GM12878 (cell line): Measurements from ENCODE around the gene NR2F1-AS1. TPM values are rescaled to one million over a fixed set of nuclear protein-coding genes. Genes with fewer than 3 reads are reported as not detected.

Experiments used
- ATAC-seq: fragments of 200-7000 bp; cut with Tn5 transposase; 3 replicates; pipeline ENCODE4 v1.9.1; 2020; ENCODE audit warnings: mild to moderate bottlenecking, moderate library complexity
- BruUV-seq: library from RNA; stranded (reverse); fragments of 400-500 nt; replicated peaks from 2 replicates; lab custom pipeline; 2021; lab: Mats Ljungman, UMichigan
- CTCF ChIA-PET: fragments of 300-600 bp; sonication (Branson Sonifier 250); formaldehyde crosslinking; extraction: SDS; loops from one replicate; lab custom pipeline; 2021; ENCODE audit warnings: inconsistent platforms; lab: Yijun Ruan, JAX
- POLR2A ChIA-PET: fragments of 350-600 bp; formaldehyde crosslinking; extraction: SDS; loops from one replicate; lab custom pipeline; 2021; ENCODE audit warnings: inconsistent platforms; lab: Charles Lee
- RAD21 ChIA-PET: fragments of 300-600 bp; sonication (Branson Sonifier 250); formaldehyde crosslinking; loops from one replicate; lab custom pipeline; 2023; ENCODE audit warnings: antibody characterized with exemption; ENCODE audit not compliant: unreplicated experiment; lab: Charles Lee
- SMC1A ChIA-PET: fragments of 300-600 bp; sonication (Branson Sonifier 250); formaldehyde crosslinking; loops from one replicate; lab custom pipeline; 2023; ENCODE audit not compliant: unreplicated experiment, uncharacterized antibody; lab: Charles Lee
- DNase-seq: peaks from one replicate; pipeline ENCODE4 v3.0.0-alpha.2; 2011; ENCODE audit warnings: low read depth, low spot score
- FAIRE-seq: peaks from 3 replicates; lab custom pipeline; 2011; peaks lifted over from hg19 to GRCh38; lab: Jason Lieb, UNC
- H2AFZ ChIP-seq: 2 replicates; pipeline ENCODE4 v1.6.0; 2011; ENCODE audit warnings: low read depth, low read length, control low read depth; ENCODE audit not compliant: control insufficient read depth
- H3K27ac ChIP-seq: 2 replicates; pipeline ENCODE4 v1.5.1; 2011; ENCODE audit warnings: control low read depth; ENCODE audit not compliant: control insufficient read depth, insufficient read depth
- H3K27me3 ChIP-seq, 2 experiments: replicated peaks in 1 of 2; 2 replicates each; pipeline versions ENCODE4 v1.6.0 to v1.6.1; 2011; ENCODE audit warnings: low read length in 1 of 2; ENCODE audit not compliant: control insufficient read depth in 2 of 2, insufficient read depth in 2 of 2
- H3K36me3 ChIP-seq, 2 experiments: 2 replicates each; pipeline ENCODE4 v1.5.1; 2011; ENCODE audit warnings: low read length in 1 of 2; ENCODE audit not compliant: control insufficient read depth in 2 of 2, insufficient read depth in 2 of 2
- H3K4me1 ChIP-seq: 2 replicates; pipeline ENCODE4 v1.6.1; 2011; ENCODE audit warnings: mild to moderate bottlenecking, low read length, moderate library complexity, mixed read lengths; ENCODE audit not compliant: control insufficient read depth, insufficient read depth
- H3K4me2 ChIP-seq: 2 replicates; pipeline ENCODE4 v1.6.0; 2011; ENCODE audit warnings: control low read depth; ENCODE audit not compliant: control insufficient read depth, insufficient read depth
- H3K4me3 ChIP-seq: fragments of 200-600 bp; sonication (generic); 2 replicates; pipeline ENCODE4 v1.5.1; 2016
- H3K79me2 ChIP-seq: 2 replicates; pipeline ENCODE4 v1.6.0; 2011; ENCODE audit warnings: low read length; ENCODE audit not compliant: control insufficient read depth, insufficient read depth
- H3K9ac ChIP-seq: 2 replicates; pipeline ENCODE4 v1.8.0; 2011; ENCODE audit warnings: low read length, control low read depth, mixed read lengths; ENCODE audit not compliant: control insufficient read depth, insufficient read depth
- H3K9me3 ChIP-seq: replicated peaks from 3 replicates; pipeline ENCODE4 v1.5.1; 2011; ENCODE audit warnings: mild to moderate bottlenecking, low read length; ENCODE audit not compliant: control insufficient read depth, insufficient read depth
- H4K20me1 ChIP-seq: 2 replicates; pipeline ENCODE4 v1.6.0; 2011; ENCODE audit not compliant: control insufficient read depth, insufficient read depth
- BCL11A ChIP-seq: IDR thresholded peaks from 2 replicates; pipeline ENCODE4 v1.6.1; 2011; ENCODE audit warnings: low read depth, low read length
- BRCA1 ChIP-seq: IDR thresholded peaks from 2 replicates; pipeline ENCODE4 v1.6.1; 2011; ENCODE audit warnings: low read depth, low read length, improper control_type of control experiment
- IRF4 ChIP-seq: IDR thresholded peaks from 2 replicates; pipeline ENCODE4 v1.6.1; 2011; ENCODE audit warnings: low read depth, low read length
- MXI1 ChIP-seq: fragments of 150-350 bp; IDR thresholded peaks from 2 replicates; pipeline ENCODE4 v1.6.1; 2011; ENCODE audit warnings: low read depth, mild to moderate bottlenecking, inconsistent platforms, low read length, improper control_type of control experiment
- MYC ChIP-seq: IDR thresholded peaks from 2 replicates; pipeline ENCODE4 v1.6.1; 2011; ENCODE audit warnings: mild to moderate bottlenecking, low read length, moderate library complexity, inconsistent platforms; ENCODE audit not compliant: insufficient read depth, insufficient replicate concordance, insufficient read length, severe bottlenecking
- PAX8 ChIP-seq: fragments of 450-650 bp; IDR thresholded peaks from 2 replicates; pipeline ENCODE4 v1.6.1; 2017; ENCODE audit warnings: mild to moderate bottlenecking, moderate library complexity
- POLR2AphosphoS2 ChIP-seq: IDR thresholded peaks from 2 replicates; pipeline ENCODE4 v1.6.1; 2011; ENCODE audit warnings: low read depth, mild to moderate bottlenecking, low read length, improper control_type of control experiment, moderate library complexity
- RAD21 ChIP-seq: IDR thresholded peaks from 2 replicates; pipeline ENCODE4 v1.6.1; 2011; ENCODE audit warnings: mild to moderate bottlenecking, low read depth, low read length, moderate library complexity; ENCODE audit not compliant: insufficient read depth
- YBX1 ChIP-seq: fragments of 450-650 bp; IDR thresholded peaks from 2 replicates; pipeline ENCODE4 v1.6.1; 2016; ENCODE audit warnings: antibody characterized with exemption
- ZNF622 ChIP-seq: fragments of 450-650 bp; IDR thresholded peaks from 2 replicates; pipeline ENCODE4 v1.6.1; 2017; ENCODE audit warnings: mild to moderate bottlenecking, inconsistent platforms
- WGBS: methylation state at CpG from one replicate; pipeline ENCODE4 v1.1.6; 2016; ENCODE audit warnings: low lambda C conversion rate; ENCODE audit not compliant: insufficient replicate concordance, insufficient coverage; ENCODE audit errors: missing lambda C conversion rate; 5-methylcytosine and 5-hydroxymethylcytosine counted together
- in situ Hi-C: fragments of 300-500 bp; cut with MboI; formaldehyde crosslinking; loops from 9 replicates; pipeline ENCODE4 v1.14.3; 2018; ENCODE audit warnings: mixed read lengths
- intact Hi-C: fragments of 100-400 bp; cut with micrococcal nuclease; formaldehyde crosslinking; loops from one replicate; pipeline ENCODE4 v1.14.2; 2022; ENCODE audit not compliant: unreplicated experiment
- polyA plus RNA-seq, 11 experiments: library from polyadenylated mRNA; depleted of rRNA in 4 of 11; unstranded in 6 of 11; stranded (reverse) in 5 of 11; fragments of >200 nt; fragmentation: Nextera tagmentation in 4 of 11; fragmentation: Illumina TruSeq in 1 of 11; extraction: Ambion mirVana in 4 of 11; extraction: Trizol in 1 of 11; gene quantifications; 1 replicate in 1 of 11; 2 replicates in 10 of 11; pipeline versions ENCODE4 v1.2.1 to v1.2.3, GENCODE V29; 2011 to 2016; ENCODE audit warnings: inconsistent platforms in 2 of 11, missing spikeins in 2 of 11, low read depth in 1 of 11
- total RNA-seq, 4 experiments: library from RNA; depleted of rRNA in 3 of 4; stranded (reverse); fragments of >200 nt in 3 of 4; fragmentation: Illumina TruSeq in 1 of 4; extraction: Trizol in 1 of 4; gene quantifications; 2 replicates each; pipeline versions ENCODE4 v1.2.1 to v1.2.3, GENCODE V29; 2013 to 2021
- TF ChIP-seq, protein P1 (sequence below): IDR thresholded peaks from 2 replicates; pipeline ENCODE4 v1.6.1; 2012; ENCODE audit warnings: improper control_type of control experiment, low read depth, low read length; ENCODE audit not compliant: insufficient replicate concordance
- TF ChIP-seq, protein P2 (sequence below): fragments of 450-650 bp; IDR thresholded peaks from 2 replicates; pipeline ENCODE4 v1.6.1; 2018; ENCODE audit warnings: borderline replicate concordance, mild to moderate bottlenecking; ENCODE audit not compliant: partially characterized antibody

The NR2F1-AS1 gene
- total and polyA plus RNA-seq, 10 of the 15 experiments (the other 5 are each of a cell fraction or from before 2014, with no cell fraction given) = 0.11 to 0.85 (median 0.27) TPM

DNA sequence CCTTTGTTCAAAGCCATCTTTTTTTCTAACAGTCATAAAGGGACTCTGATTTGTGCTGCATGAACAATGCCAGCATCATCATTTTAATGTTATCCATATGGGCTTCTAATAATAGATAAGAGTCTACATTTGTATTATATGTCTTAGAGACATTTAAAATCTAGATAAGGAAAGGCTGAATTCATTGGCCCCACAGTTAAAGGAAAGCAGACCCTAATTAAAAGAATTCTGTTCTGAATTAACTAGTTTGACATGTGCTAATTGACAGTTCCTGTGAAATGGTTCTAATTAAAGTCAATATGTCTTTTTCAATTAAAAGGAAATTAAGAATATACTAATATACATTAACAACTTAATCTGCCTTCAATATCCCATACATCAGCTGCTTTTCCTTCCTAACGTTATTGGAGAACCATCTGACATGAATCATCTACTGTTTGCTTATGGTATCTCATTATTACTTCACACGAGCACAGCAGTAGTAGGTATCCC, 104.7 kb downstream of the NR2F1-AS1 start:
- no peak for FAIRE-seq
- BruUV-seq = no TSS peak
- RAD21 ChIA-PET = no interaction called here

DNA sequence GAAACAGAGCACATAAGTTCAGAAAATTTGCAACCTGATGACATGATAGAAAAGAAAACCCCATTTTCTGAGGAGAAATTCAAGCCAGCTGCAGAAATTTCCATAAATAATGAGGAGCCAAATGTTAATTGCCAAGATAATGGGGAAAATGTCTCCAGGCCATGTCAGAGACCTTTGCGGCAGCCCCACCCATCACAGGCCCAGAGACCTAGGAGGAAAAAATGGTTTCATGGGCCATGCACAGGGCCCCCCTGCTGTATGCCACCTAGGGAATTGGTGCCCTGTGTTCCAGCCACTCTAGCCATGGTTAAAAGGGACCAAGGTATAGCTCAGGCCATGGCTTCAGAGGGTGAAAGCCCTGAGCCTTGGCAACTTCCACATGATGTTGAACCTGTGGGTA, 118.1 kb downstream of the NR2F1-AS1 start:
- BruUV-seq = no TSS peak
- no peak overlapping the region for H3K27ac ChIP-seq
- ChIA-PET CTCF (no interaction called here), RAD21 (no interaction called here), POLR2A (no interaction called here), SMC1A (no interaction called here)
- H2AFZ ChIP-seq = no peak overlapping the region
- 92% methylated on average over 1 of the region's 1 CpG for WGBS
- no peaks in the 10 kb centered on the region for H3K36me3 ChIP-seq
- ATAC-seq (no peak), DNase-seq (no peak), FAIRE-seq (no peak)
- no peak overlapping the region for H3K4me2 ChIP-seq
- intact Hi-C loops (no loop called here), in situ Hi-C loops (no loop called here)
- H3K9ac ChIP-seq = no peak overlapping the region
- H3K4me3 ChIP-seq = no peak overlapping the region
- no peaks in the 10 kb centered on the region for H4K20me1 ChIP-seq
- no peaks in the 10 kb centered on the region for H3K27me3 ChIP-seq
- H3K9me3 ChIP-seq = peaks cover 2% of the 10 kb centered on the region; the same call in 2 of the 3 replicates
- no peaks in the 10 kb centered on the region for H3K79me2 ChIP-seq
- H3K4me1 ChIP-seq = no peaks in the 10 kb centered on the region
- TF ChIP-seq POLR2AphosphoS2 = no peak
- TF ChIP-seq BRCA1 = no peak
- TF ChIP-seq, protein P1, sequence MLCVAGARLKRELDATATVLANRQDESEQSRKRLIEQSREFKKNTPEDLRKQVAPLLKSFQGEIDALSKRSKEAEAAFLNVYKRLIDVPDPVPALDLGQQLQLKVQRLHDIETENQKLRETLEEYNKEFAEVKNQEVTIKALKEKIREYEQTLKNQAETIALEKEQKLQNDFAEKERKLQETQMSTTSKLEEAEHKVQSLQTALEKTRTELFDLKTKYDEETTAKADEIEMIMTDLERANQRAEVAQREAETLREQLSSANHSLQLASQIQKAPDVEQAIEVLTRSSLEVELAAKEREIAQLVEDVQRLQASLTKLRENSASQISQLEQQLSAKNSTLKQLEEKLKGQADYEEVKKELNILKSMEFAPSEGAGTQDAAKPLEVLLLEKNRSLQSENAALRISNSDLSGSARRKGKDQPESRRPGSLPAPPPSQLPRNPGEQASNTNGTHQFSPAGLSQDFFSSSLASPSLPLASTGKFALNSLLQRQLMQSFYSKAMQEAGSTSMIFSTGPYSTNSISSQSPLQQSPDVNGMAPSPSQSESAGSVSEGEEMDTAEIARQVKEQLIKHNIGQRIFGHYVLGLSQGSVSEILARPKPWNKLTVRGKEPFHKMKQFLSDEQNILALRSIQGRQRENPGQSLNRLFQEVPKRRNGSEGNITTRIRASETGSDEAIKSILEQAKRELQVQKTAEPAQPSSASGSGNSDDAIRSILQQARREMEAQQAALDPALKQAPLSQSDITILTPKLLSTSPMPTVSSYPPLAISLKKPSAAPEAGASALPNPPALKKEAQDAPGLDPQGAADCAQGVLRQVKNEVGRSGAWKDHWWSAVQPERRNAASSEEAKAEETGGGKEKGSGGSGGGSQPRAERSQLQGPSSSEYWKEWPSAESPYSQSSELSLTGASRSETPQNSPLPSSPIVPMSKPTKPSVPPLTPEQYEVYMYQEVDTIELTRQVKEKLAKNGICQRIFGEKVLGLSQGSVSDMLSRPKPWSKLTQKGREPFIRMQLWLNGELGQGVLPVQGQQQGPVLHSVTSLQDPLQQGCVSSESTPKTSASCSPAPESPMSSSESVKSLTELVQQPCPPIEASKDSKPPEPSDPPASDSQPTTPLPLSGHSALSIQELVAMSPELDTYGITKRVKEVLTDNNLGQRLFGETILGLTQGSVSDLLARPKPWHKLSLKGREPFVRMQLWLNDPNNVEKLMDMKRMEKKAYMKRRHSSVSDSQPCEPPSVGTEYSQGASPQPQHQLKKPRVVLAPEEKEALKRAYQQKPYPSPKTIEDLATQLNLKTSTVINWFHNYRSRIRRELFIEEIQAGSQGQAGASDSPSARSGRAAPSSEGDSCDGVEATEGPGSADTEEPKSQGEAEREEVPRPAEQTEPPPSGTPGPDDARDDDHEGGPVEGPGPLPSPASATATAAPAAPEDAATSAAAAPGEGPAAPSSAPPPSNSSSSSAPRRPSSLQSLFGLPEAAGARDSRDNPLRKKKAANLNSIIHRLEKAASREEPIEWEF = no peak
- TF ChIP-seq BCL11A = no peak
- no peak for TF ChIP-seq PAX8
- TF ChIP-seq YBX1 = no peak

More for the DNA sequence above, 104.7 kb downstream of the NR2F1-AS1 start:
- H3K9me3 ChIP-seq = no peaks in the 10 kb centered on the region
- no peak for ATAC-seq
- TF ChIP-seq RAD21 (no peak), ZNF622 (no peak), MYC (no peak), IRF4 (no peak), MXI1 (no peak)
- TF ChIP-seq, protein P2, sequence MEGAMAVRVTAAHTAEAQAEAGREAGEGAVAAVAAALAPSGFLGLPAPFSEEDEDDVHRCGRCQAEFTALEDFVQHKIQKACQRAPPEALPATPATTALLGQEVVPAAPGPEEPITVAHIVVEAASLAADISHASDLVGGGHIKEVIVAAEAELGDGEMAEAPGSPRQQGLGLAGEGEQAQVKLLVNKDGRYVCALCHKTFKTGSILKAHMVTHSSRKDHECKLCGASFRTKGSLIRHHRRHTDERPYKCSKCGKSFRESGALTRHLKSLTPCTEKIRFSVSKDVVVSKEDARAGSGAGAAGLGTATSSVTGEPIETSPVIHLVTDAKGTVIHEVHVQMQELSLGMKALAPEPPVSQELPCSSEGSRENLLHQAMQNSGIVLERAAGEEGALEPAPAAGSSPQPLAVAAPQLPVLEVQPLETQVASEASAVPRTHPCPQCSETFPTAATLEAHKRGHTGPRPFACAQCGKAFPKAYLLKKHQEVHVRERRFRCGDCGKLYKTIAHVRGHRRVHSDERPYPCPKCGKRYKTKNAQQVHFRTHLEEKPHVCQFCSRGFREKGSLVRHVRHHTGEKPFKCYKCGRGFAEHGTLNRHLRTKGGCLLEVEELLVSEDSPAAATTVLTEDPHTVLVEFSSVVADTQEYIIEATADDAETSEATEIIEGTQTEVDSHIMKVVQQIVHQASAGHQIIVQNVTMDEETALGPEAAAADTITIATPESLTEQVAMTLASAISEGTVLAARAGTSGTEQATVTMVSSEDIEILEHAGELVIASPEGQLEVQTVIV = no peak
- TF ChIP-seq, all 136 proteins: peak for 0
- Histone ChIP-seq H3K36me3 (no peaks in the 10 kb centered on the region), H3K9ac (no peak overlapping the region), H3K27ac (no peak overlapping the region), H3K4me2 (no peak overlapping the region), H3K4me1 (no peaks in the 10 kb centered on the region), H2AFZ (no peak overlapping the region), H3K79me2 (no peaks in the 10 kb centered on the region), H3K27me3 (no peaks in the 10 kb centered on the region), H3K4me3 (no peak overlapping the region), H4K20me1 (no peaks in the 10 kb centered on the region)
- CTCF ChIA-PET = no interaction called here
- in situ Hi-C loops = no loop called here
- DNase-seq = no peak
- 0% methylated on average over 2 of the region's 2 CpGs for WGBS
- POLR2A ChIA-PET = no interaction called here
- SMC1A ChIA-PET = no interaction called here
- intact Hi-C loops = no loop called here
